ENCODE data around the gene STAT4. TPM values are rescaled to one million over a fixed set of nuclear protein-coding genes. Genes with fewer than 3 reads are reported as not detected.

STAT4 gene
- polyA plus RNA-seq, 1 donor (not counting 4 experiments of a cell fraction or from before 2014, with no cell fraction given): 2.0 TPM

- Histone ChIP-seq H3K4me2 (ENCODE audit: control insufficient read depth, extremely low read depth, insufficient read depth, low read depth, low read length) (no peak overlapping the region), H3K9me1 (ENCODE audit: control insufficient read depth, extremely low read depth, insufficient read depth, low read length) (no peaks in the 10 kb centered on the region), H2AFZ (ENCODE audit: control insufficient read depth, low read length) (no peak overlapping the region), H3K4me1 (ENCODE audit: control insufficient read depth, extremely low read depth, insufficient read depth, low read length) (no peaks in the 10 kb centered on the region), H3K4me3 (ENCODE audit: control insufficient read depth in 2 of 3, extremely low read depth in 1 of 3, insufficient read depth in 2 of 3, low read depth in 1 of 3, low read length in 3 of 3) (no peak overlapping the region), H3K27me3 (ENCODE audit: control insufficient read depth, extremely low read depth, insufficient read depth, low read length) (no peaks in the 10 kb centered on the region), H3K79me2 (ENCODE audit: control insufficient read depth, insufficient read depth, low read length) (no peaks in the 10 kb centered on the region), H4K20me1 (ENCODE audit: control insufficient read depth, extremely low read depth, insufficient read depth, low read length) (no peaks in the 10 kb centered on the region), H3K9ac (ENCODE audit: control insufficient read depth, extremely low read depth, insufficient read depth, low read length) (no peak overlapping the region), H3K27ac (ENCODE audit: control insufficient read depth, insufficient read depth, low read length) (no peak overlapping the region), H3K9me3 (ENCODE audit: control insufficient read depth, low read depth, low read length) (no peaks in the 10 kb centered on the region), H3K36me3 (ENCODE audit: control insufficient read depth in 2 of 2, extremely low read depth in 1 of 2, insufficient read depth in 2 of 2, low read length in 2 of 2) (no peaks in the 10 kb centered on the region)
- dilution Hi-C loops (cut with MboI; ENCODE audit: extremely low pct_ligation_motif_present, low sequenced_read_pairs): no loop called here
- DNase-seq (ENCODE audit: low read depth, low spot score) (no peak), FAIRE-seq (no peak)
- TF ChIP-seq CTCF (optimal IDR thresholded peaks at IDR 0.05 in 1 of 3, IDR thresholded peaks at IDR 0.05 in 1 of 3, conservative IDR thresholded peaks at IDR 0.05 in 1 of 3; ENCODE audit: extremely low read depth in 1 of 3, insufficient read depth in 2 of 3, low read length in 3 of 3) (no peak), EZH2 (IDR thresholded peaks at IDR 0.05; ENCODE audit: low read length) (no peak)
These were observed 85.0 kb downstream of the STAT4 start for GRCh38 chr2:191065785-191066184.

GRCh38 chr2:191064590-191064989, 86.2 kb downstream of the STAT4 start:
- dilution Hi-C loops (cut with MboI; ENCODE audit: extremely low pct_ligation_motif_present, low sequenced_read_pairs): no loop called here
- Histone ChIP-seq H3K27ac (ENCODE audit: control insufficient read depth, insufficient read depth, low read length) (no peak overlapping the region), H3K36me3 (ENCODE audit: control insufficient read depth in 2 of 2, extremely low read depth in 1 of 2, insufficient read depth in 2 of 2, low read length in 2 of 2) (no peaks in the 10 kb centered on the region), H3K4me3 (ENCODE audit: control insufficient read depth in 2 of 3, extremely low read depth in 1 of 3, insufficient read depth in 2 of 3, low read depth in 1 of 3, low read length in 3 of 3) (no peak overlapping the region), H3K4me2 (ENCODE audit: control insufficient read depth, extremely low read depth, insufficient read depth, low read depth, low read length) (no peak overlapping the region), H3K27me3 (ENCODE audit: control insufficient read depth, extremely low read depth, insufficient read depth, low read length) (peaks cover 5% of the 10 kb centered on the region), H4K20me1 (ENCODE audit: control insufficient read depth, extremely low read depth, insufficient read depth, low read length) (no peaks in the 10 kb centered on the region), H3K9ac (ENCODE audit: control insufficient read depth, extremely low read depth, insufficient read depth, low read length) (no peak overlapping the region), H3K79me2 (ENCODE audit: control insufficient read depth, insufficient read depth, low read length) (no peaks in the 10 kb centered on the region), H3K9me3 (ENCODE audit: control insufficient read depth, low read depth, low read length) (no peaks in the 10 kb centered on the region), H2AFZ (ENCODE audit: control insufficient read depth, low read length) (no peak overlapping the region), H3K4me1 (ENCODE audit: control insufficient read depth, extremely low read depth, insufficient read depth, low read length) (no peaks in the 10 kb centered on the region), H3K9me1 (ENCODE audit: control insufficient read depth, extremely low read depth, insufficient read depth, low read length) (no peaks in the 10 kb centered on the region)
- DNase-seq (ENCODE audit: low read depth, low spot score) (no peak), FAIRE-seq (no peak)
- TF ChIP-seq EZH2 (IDR thresholded peaks at IDR 0.05; ENCODE audit: low read length) (no peak), CTCF (optimal IDR thresholded peaks at IDR 0.05 in 1 of 3, IDR thresholded peaks at IDR 0.05 in 1 of 3, conservative IDR thresholded peaks at IDR 0.05 in 1 of 3; ENCODE audit: extremely low read depth in 1 of 3, insufficient read depth in 2 of 3, low read length in 3 of 3) (no peak)

All from keratinocyte (primary cell).